Kidney epithelial cell (primary cell): ENCODE measurements around the gene MTAP. TPM values are rescaled to one million over a fixed set of nuclear protein-coding genes. Genes with fewer than 3 reads are reported as not detected.

Experiments
- DNase-seq: peaks from one replicate; pipeline ENCODE4 v3.0.0-alpha.2; 2010; ENCODE audit warnings: low read depth
- H3K27me3 ChIP-seq: 2 replicates; pipeline ENCODE4 v1.6.0; 2011; ENCODE audit warnings: low read length; ENCODE audit not compliant: control insufficient read depth, insufficient read depth
- H3K36me3 ChIP-seq: 2 replicates; pipeline ENCODE4 v1.5.1; 2011; ENCODE audit warnings: low read length; ENCODE audit not compliant: control insufficient read depth, insufficient read depth
- H3K4me3 ChIP-seq: 2 replicates; pipeline ENCODE4 v1.5.1; 2011; ENCODE audit warnings: low read depth, mild to moderate bottlenecking, control low read depth, low read length
- total RNA-seq: library from RNA; depleted of rRNA; stranded (reverse); fragments of >200 nt; gene quantifications from 2 replicates; pipeline ENCODE4 v1.2.3, GENCODE V29; 2015
- TF ChIP-seq, protein P1 (sequence below): IDR thresholded peaks from 2 replicates; pipeline ENCODE4 v1.5.1; 2011; ENCODE audit warnings: mild to moderate bottlenecking, moderate library complexity, low read length, control low read depth, inconsistent platforms; ENCODE audit not compliant: insufficient read depth, poor library complexity, severe bottlenecking

The MTAP gene
- total RNA-seq, 1 donor from 2014 or later: 35.1 TPM

DNA sequence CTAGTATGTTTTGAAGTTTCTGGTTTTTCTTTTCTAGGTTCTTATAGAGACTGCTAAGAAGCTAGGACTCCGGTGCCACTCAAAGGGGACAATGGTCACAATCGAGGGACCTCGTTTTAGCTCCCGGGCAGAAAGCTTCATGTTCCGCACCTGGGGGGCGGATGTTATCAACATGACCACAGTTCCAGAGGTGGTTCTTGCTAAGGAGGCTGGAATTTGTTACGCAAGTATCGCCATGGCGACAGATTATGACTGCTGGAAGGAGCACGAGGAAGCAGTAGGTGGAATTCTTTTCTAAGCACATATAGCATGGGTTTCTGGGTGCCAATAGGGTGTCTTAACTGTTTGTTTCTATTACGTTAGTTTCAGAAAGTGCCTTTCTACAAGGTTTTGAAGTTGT lies 52.2 kb downstream of the MTAP start:
- peak; percentile 75 for DNase-seq
- Histone ChIP-seq H3K4me3 (no peak overlapping the region), H3K36me3 (no peaks in the 10 kb centered on the region), H3K27me3 (no peaks in the 10 kb centered on the region)
- TF ChIP-seq, protein P1, sequence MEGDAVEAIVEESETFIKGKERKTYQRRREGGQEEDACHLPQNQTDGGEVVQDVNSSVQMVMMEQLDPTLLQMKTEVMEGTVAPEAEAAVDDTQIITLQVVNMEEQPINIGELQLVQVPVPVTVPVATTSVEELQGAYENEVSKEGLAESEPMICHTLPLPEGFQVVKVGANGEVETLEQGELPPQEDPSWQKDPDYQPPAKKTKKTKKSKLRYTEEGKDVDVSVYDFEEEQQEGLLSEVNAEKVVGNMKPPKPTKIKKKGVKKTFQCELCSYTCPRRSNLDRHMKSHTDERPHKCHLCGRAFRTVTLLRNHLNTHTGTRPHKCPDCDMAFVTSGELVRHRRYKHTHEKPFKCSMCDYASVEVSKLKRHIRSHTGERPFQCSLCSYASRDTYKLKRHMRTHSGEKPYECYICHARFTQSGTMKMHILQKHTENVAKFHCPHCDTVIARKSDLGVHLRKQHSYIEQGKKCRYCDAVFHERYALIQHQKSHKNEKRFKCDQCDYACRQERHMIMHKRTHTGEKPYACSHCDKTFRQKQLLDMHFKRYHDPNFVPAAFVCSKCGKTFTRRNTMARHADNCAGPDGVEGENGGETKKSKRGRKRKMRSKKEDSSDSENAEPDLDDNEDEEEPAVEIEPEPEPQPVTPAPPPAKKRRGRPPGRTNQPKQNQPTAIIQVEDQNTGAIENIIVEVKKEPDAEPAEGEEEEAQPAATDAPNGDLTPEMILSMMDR: no peak

DNA sequence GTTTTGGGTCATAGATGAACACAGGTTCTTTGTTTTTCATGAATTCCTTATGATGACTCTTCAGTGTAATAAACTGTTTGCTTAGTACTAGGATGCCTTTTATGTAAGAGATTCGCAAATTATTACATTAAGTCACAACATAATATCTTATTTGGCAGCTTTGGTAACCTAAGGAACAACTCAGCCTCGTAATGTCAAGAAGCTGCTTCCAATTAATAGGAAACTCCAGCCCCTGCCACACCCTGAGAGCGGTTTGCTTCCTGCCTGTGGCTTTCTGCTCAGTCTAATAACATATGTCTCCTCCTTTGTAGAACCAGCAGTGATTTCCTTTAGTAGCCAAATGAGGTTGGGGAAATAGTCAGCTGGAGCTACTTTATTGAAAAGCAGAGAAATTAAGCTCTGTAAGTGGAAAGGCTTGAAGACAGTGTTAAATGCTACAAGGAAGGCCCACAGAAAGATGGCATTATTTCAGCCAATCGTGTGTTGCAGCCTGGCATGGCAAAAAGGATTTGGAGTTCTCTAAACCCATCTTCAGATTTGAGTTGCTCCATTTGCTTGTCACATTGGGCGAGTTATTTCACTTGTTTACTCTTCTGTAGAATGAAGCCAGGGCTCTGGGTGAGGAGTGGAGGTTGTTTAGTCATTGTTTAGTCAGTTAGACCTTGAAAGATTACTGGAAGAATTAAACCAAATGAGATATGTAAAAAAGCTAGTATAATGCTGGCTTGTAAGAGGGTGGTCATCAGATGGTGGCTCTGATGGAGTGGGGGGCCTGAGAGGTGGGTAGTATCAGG lies 54.1 kb downstream of the MTAP start:
- Histone ChIP-seq H3K4me3 (no peak overlapping the region), H3K36me3 (no peaks in the 10 kb centered on the region), H3K27me3 (no peaks in the 10 kb centered on the region)
- TF ChIP-seq, protein P1: no peak
- DNase-seq: no peak

DNA sequence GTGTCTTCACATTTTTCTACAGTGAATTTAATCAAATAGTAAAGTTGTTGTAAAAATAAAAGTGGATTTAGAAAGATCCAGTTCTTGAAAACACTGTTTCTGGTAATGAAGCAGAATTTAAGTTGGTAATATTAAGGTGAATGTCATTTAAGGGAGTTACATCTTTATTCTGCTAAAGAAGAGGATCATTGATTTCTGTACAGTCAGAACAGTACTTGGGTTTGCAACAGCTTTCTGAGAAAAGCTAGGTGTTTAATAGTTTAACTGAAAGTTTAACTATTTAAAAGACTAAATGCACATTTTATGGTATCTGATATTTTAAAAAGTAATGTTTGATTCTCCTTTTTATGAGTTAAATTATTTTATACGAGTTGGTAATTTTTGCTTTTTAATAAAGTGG lies 60.4 kb downstream of the MTAP start:
- TF ChIP-seq, protein P1: no peak
- Histone ChIP-seq H3K36me3 (no peaks in the 10 kb centered on the region), H3K4me3 (no peak overlapping the region), H3K27me3 (no peaks in the 10 kb centered on the region)
- no peak for DNase-seq

DNA sequence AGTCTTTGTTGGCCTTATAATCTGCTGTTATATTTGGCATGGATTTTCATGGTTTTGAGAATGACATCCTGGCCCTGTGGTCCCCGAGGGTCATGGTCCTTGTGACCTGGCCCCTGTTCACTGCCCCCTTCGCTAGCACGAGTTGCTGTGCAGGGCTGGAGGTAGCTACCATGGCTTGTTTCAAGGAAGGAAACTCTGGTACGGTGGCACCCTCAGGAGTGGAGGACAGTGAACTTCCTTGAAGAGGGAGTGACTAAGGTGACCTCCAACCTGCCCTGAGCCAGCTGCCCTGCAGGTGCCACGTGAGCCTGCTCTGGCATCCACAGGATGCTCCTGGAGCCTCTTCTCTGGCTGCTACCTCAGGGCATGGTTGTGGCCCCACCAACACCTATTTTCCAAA lies 62.1 kb downstream of the MTAP start:
- Histone ChIP-seq H3K4me3 (no peak overlapping the region), H3K36me3 (no peaks in the 10 kb centered on the region), H3K27me3 (no peaks in the 10 kb centered on the region)
- no peak for DNase-seq
- TF ChIP-seq, protein P1: no peak

DNA sequence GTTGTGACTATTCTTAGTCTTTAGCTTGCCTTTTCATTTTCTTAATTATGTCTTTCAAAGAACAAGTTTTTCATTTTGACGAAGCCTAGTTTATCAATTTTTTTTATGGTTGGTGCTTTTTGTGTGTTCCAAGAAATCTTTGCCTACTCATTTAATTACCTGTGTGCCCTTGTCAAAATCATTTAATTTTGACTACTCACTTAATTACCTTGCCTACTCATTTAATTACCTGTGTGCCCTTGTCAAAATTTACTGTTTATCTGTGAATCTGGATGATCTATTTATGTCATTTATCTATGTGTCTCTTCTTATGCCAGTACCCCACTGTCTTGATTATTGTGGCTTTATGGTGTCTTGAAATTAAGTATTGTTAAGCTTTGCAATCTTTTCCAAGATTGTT lies 63.9 kb downstream of the MTAP start:
- no peak for DNase-seq
- Histone ChIP-seq H3K4me3 (no peak overlapping the region), H3K27me3 (no peaks in the 10 kb centered on the region), H3K36me3 (no peaks in the 10 kb centered on the region)
- TF ChIP-seq, protein P1: no peak
